ENCODE measurements around the gene SUSD2.
"Not testable (repeated sequence)": the region's sequence is repeated elsewhere in the genome, so short reads cannot be mapped to it uniquely, and the experiment has no call there.

DNA sequence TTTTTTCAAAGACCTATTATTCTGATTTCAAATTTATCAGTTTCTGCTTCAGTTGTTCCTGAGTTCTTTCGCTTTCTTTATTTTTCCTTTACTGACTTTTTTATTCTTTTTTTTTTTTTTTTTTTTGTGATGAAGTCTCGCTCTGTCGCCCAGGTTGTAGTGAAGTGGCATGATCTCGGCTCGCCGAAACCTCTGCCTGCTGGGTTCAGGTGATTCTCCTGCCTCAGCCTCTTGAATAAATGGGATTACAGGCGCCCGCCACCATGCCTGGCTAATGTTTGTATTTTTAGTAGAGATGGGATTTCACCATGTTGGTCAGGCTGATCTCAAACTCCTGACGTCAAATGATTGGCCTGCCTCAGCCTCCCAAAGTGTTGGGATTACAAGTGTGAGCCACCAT is 31.8 kb downstream of the SUSD2 start:
- TF ChIP-seq, protein P1, sequence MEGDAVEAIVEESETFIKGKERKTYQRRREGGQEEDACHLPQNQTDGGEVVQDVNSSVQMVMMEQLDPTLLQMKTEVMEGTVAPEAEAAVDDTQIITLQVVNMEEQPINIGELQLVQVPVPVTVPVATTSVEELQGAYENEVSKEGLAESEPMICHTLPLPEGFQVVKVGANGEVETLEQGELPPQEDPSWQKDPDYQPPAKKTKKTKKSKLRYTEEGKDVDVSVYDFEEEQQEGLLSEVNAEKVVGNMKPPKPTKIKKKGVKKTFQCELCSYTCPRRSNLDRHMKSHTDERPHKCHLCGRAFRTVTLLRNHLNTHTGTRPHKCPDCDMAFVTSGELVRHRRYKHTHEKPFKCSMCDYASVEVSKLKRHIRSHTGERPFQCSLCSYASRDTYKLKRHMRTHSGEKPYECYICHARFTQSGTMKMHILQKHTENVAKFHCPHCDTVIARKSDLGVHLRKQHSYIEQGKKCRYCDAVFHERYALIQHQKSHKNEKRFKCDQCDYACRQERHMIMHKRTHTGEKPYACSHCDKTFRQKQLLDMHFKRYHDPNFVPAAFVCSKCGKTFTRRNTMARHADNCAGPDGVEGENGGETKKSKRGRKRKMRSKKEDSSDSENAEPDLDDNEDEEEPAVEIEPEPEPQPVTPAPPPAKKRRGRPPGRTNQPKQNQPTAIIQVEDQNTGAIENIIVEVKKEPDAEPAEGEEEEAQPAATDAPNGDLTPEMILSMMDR (IDR thresholded peaks at IDR 0.05; ENCODE audit: low read depth, low read length, poor library complexity, severe bottlenecking): not testable (repeated sequence)
- not testable (repeated sequence) for TF ChIP-seq EZH2phosphoT487 (IDR thresholded peaks at IDR 0.05; ENCODE audit: borderline replicate concordance, low read length)
